G401 (cell line): ENCODE results near the gene CD3G. TPM values are rescaled to one million over a fixed set of nuclear protein-coding genes. Genes with fewer than 3 reads are reported as not detected.
"Not testable (repeated sequence)": the region's sequence is repeated elsewhere in the genome, so short reads cannot be mapped to it uniquely, and the experiment has no call there.

Experiments
- DNase-seq: peaks from one replicate; pipeline ENCODE4 v3.0.0-alpha.2; 2015; ENCODE audit warnings: low spot score
- in situ Hi-C: cut with HindIII; loops from 2 replicates; pipeline ENCODE4 v1.10.0; 2016; ENCODE audit warnings: low sequenced_read_pairs, mixed read lengths
- total RNA-seq: library from RNA; depleted of rRNA; stranded (reverse); fragments of >200 nt; shearing (Covaris generic); gene quantifications from 2 replicates; pipeline ENCODE4 v1.2.3, GENCODE V29; 2014; rRNA removed

Gene CD3G
- total RNA-seq, 1 experiment from 2014 or later: not detected

DNA sequence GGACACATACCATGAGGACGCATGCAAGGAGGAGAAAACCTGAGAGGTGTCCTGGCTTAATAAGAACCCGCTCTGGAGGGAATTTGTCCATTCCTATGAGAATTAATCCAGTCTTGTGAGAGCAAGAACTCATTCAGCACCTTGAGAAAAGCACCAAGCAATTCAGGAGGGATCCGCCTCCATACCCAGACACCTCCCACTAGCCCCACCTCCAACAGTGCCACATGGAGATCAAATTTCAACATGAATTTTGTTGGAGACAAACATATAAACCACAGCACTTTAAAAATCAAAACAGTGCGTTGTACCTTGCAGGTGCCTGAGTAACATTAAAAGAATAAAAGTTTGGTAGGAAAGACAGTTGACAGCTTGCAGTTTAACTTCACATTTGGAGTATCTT is 26.6 kb downstream of the CD3G start:
- in situ Hi-C loops: no loop called here

DNA sequence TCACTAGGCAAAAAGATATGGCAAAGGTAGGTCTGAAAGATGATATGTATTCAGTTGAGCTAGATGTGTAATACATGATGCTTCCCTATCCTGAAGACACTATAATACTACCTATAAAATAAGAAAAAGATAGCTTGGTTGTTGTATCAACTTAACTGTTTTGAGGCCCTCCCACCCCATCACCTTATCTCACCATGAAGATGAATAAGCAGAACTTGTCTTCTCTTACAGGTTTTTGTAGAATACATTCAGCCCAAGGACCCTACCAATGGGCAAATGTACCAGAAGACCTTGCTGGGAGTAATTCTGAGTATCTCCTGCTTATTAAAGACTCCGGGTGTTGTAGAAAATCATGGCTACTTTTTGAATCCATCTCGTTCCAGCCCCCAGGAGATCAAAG is 29.1 kb downstream of the CD3G start:
- no peak for DNase-seq
- in situ Hi-C loops: no loop called here

More for the DNA sequence above, 26.6 kb downstream of the CD3G start:
- no peak for DNase-seq

DNA sequence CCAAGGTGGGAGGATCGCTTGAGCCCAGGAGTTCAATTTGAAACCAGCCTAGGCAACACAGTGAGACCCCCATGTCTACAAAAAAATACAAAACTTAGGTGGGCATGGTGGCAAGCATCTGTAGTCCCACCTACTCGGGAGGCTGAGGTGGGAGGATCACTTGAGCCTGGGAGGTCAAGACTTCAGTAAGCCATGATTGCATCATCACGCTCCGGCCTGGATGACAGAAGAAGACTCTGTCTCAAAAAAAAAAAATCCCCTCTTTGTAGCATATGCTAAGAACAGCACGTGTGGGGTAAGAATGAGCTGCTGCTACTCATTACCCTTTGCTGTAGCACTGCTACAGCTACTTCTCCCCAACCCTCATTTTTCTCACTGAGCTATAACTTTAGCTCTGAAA is 29.7 kb downstream of the CD3G start:
- no peak for DNase-seq
- in situ Hi-C loops: no loop called here

DNA sequence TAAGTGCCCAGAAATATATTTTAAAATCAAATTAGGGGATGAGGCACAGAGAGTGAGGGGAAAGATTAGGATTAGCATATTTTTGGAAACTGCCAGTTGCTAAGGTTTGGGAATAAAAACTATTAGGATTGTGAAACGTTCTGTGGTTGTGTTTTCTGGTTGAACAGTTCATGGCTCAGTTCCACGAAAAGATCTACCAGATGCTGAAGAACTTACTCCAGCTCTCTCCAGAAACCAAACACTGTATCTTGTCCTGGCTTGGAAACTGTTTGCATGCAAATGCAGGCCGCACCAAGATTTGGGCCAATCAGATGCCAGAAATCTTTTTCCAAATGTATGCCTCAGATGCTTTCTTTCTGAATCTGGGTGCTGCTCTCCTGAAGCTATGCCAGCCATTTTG is 30.6 kb downstream of the CD3G start:
- DNase-seq: no peak
- in situ Hi-C loops: no loop called here

DNA sequence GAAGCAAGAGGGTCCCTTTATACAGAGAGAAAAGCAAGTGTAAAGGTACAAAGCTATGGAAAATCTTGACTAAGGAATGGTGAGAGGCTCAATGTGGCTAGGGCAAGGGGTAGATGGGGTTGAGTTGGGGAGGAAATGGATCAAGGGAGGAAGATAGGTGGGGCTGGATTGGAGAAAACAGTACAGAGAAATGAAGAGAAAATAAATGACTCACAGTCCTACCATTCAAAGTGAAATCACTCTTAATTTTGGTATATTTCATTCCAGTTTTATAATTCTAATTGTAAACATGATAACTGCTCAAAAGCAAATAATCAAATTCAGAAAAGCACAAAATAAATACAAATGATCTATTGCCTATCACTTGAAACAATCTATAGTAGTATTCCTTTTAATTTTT is 31.8 kb downstream of the CD3G start:
- in situ Hi-C loops: no loop called here
- no peak for DNase-seq

DNA sequence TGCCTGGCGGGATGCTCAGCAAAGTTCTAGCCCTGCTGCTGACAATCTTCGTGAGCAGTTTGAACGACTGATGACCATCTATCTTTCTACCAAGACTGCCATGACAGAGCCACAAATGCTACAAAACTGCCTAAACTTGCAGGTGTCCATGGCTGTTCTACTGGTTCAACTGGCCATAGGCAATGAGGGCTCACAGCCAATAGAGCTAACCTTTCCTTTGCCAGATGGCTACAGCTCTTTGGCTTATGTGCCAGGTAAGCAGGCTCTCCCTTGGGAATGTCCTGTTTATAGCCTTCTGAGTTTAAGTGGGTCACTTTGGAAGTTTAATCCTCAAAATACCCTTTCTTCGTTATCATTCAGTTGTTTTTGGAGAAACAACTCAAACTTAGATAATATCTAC is 35.4 kb downstream of the CD3G start:
- peak; percentile 89 for DNase-seq
- in situ Hi-C loops: no loop called here

DNA sequence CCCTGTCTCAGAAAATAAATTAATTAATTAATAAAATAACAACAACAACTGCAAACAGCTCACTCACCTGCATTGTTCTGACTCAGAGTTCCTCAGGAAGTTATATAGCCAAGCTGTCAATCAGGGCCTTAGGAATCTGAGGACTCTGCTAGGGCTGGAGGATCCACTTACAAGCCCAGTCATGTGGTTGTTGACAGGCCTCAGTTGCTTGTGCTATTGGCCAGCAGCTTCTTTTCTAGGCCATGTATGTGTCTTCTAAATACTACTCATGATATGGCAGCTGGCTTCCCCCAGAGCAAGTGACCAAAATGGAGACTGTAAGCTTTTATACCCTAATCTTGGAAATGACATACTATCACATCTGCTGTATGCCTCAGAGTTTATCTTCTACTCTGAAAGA is 36.4 kb downstream of the CD3G start:
- in situ Hi-C loops: no loop called here
- DNase-seq: no peak

DNA sequence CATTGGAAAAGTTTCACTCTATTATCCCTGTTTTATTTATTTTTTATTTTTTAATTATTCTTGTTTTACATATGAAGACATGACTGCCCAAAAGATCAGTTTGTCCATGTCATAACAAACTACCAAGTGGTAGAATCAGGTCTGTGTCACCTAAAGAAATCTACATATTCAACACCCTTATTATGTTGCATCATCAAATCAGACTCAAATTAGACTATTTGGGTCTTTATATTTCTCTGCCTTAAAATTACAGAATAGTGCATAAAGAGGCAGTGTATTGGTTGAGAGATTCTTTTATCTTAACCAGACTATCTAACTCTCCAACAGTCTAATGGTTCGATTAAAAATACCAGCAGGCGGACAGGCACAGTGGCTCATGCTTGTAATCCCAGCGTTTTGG is 38.8 kb downstream of the CD3G start:
- no peak for DNase-seq
- in situ Hi-C loops: no loop called here

DNA sequence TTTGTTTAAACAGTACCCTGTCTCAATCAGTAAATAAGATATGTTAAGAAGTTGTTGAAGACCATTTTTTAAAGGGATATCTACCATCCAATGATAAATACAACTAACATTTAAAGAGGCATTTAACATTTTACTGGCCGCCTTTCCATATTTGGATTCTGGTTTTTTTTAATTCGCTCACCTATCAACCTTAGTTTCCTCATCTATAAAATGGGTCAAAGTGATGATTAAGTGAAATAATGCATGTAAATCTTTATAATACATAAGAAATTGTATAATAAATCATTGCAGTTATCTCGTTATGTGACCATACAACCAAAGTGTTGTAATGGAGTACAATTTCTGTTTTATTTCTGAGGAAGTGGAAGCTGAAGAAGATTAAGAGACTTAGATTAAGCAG is 39.5 kb downstream of the CD3G start:
- in situ Hi-C loops: no loop called here
- DNase-seq: no peak

DNA sequence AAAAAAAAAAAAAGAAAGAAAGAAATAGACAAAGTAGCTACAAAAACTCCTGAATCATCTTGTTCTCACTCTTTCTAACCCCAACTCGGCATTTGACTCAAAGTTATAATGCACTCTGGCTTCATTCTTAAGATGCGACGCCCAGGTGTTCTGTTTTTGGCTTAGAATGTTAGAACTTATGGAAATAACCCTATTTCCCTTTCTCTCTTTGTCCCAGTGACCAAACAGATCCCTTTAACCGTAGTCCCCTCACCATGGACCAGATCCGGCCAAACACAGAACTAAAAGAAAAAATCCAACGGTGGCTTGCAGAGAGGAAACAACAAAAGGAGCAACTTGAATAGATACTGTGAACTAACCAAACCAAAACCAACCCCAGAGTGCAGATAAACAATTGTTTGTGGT is 52.0 kb downstream of the CD3G start:
- no peak for DNase-seq
- in situ Hi-C loops: no loop called here

DNA sequence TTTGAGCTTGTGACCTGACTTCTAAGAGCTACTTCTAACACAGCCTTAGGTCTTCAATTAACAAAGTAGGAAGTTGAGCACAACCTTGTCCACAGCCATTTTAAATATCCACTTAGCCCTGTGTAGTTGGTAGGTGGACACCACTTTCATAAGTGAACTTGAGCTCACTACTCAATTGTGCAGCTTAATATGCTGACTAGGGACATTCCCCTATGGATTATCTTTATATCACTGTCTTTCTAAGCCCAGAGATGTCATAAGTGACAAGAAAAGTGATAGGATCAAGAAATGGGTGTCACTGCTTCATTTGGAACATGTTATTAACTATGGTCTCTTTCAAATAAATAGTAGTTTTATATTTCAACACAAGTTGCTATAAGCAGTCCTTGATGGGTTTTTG is 53.3 kb downstream of the CD3G start:
- in situ Hi-C loops: no loop called here
- no peak for DNase-seq

DNA sequence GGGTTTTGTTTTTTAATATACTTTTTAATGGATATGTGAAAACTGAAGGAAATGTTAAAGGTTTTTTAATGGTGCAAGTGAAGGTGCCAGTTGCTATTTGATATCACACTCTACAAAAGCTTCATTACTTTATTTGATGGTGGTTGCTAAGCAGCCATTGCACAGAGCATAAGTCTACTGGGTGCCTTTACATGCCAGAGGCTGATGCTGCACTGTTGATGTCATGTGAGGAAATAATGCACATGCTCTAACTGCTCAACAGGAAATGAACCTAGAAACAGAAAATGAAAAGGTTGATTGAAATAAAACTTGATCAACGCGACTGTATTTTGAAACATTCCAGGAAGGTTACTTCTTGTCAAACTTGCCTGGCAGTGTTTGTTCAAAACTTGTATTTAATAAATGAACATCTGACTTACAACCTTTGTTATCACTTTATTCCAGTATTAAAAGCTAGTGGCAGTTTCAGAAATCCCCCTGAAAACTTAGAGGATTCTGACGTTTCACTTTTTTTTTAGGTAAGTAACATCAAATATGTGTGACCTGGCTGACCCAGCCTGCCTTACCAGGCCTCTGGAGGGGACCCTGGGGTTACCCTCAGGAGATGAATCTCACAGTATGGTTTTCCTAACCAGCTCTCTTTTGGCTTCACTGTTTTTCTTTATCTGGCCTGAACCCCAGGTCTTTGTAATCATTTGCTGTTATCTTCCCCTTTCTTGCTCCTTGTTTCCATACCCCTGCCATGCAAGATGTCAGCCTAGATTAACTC is 54.8 kb downstream of the CD3G start:
- in situ Hi-C loops: no loop called here
- DNase-seq: no peak

DNA sequence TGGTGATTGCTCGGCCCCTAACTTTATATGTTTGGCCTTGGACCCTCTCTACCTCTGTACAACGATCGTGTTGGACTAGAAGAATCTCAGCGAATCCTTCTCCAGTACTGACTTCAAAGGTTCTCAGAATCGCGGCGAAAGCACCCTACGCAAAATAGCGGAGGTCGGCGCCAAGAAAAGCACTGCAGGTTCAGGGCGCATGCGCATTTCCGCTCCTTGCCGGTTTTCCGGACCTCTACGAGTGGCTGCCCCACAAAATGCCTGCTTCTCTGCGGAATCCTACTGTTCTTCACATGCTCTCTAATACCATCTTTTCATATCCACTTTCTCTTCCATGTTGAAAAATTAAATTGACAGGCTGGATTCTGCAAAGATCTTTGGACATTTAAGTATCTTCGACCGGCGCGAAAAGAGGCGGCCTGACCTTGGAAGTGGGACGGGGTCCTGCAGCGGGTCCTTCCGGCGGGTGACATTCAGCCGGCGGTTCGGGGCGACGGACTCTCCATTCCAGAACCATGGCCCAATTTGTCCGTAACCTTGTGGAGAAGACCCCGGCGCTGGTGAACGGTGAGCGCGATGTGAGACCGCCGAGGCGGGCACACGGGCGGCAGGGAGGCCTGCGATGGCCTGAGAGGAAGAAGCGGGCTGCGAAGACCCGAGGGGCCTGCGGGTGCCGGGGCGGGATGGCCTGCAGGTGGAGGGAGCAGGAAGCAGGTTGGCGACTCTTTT is 57.2 kb downstream of the CD3G start, which contains the start of gene ATP5MG:
Gene ATP5MG, plus strand, starts transcription at position 456 of the 729 bp plus-strand sequence. Its CDS starts 60 bp downstream, at position 516.
- in situ Hi-C loops: no loop called here
- peak; percentile 93 for DNase-seq

DNA sequence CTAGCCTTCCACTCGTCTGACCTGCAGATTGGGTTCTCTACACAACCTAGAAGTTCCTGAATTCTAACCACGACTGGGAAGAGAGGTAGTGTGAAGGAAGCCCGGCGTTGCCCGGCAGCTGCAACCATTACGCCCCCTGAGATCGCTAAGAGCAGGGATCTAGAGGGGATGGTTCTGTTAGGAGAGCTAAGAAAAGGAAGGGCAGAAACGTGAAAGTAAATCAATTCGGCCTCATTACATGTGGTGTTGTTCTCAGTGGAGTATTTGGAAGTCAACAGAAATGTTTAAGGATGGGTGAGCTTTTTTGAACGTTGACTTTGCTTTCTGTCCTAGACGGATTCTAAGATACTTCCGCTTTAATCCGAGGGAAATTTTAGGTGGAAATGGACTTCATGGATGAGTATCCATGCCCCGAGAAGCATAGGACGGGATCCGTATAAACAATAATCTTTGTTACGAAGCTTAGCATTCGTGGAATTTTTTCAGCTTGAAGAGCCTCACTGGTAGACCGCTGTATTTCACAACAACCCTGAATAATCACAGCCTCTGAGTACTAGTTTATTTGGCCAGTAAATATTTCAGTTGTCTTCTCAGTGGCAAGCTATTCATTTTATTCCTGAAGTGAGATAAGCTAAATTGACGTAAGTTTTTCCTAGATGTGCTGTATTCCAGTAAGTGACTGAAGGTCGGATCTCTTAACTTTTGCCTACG is 57.9 kb downstream of the CD3G start:
- in situ Hi-C loops: no loop called here
- DNase-seq: no peak

DNA sequence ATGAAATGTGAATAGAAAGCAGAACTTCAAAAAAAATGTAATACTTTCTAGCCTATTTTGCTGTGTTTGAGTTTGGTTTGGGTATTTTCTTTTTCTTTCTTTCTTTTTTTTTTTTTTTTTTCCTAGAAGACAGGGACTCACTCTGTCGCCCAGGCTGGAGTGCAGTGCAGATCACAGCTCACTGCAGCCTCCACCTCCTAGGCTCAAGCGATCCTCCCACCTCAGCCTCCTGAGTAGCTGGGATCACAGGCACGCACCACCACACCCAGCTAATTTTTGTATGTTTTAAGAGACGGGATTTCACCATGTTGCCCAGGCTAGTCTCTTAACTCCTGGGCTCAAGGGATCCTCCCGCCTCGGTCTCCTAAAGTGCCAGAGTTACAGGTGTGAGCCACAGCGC is 58.5 kb downstream of the CD3G start:
- DNase-seq, in situ Hi-C loops: not testable (repeated sequence)

Other genes starting within 250 kb of the CD3G start
- not detected in 2 replicates for gene SCN4B, start 191.5 kb upstream of the CD3G start, total RNA-seq
- 0.10 TPM in 1 of 2 replicates, not detected in the other for gene SCN2B, start 167.7 kb upstream of the CD3G start, total RNA-seq
- not detected in 2 replicates for gene JAML, start 119.3 kb upstream of the CD3G start, total RNA-seq
- gene MPZL3, start 92.0 kb upstream of the CD3G start, total RNA-seq: not detected in 2 replicates
- gene MPZL2, start 80.0 kb upstream of the CD3G start, total RNA-seq: not detected in 2 replicates
- gene CD3E, start 39.6 kb upstream of the CD3G start, total RNA-seq: not detected in 2 replicates
- gene CD3D, start 1.6 kb upstream of the CD3G start, total RNA-seq: not detected in 2 replicates
- gene UBE4A, start 15.3 kb downstream of the CD3G start, total RNA-seq: 24.3 and 35.0 TPM in 2 replicates
- gene ATP5MG, start 57.3 kb downstream of the CD3G start, total RNA-seq: 146 and 244 TPM in 2 replicates
- 6.6 and 20.5 TPM in 2 replicates for gene KMT2A, start 92.1 kb downstream of the CD3G start, total RNA-seq
- gene TTC36, start 183.1 kb downstream of the CD3G start, total RNA-seq: 3.3 TPM in 1 of 2 replicates, not detected in the other
- gene TMEM25, start 186.8 kb downstream of the CD3G start, total RNA-seq: 22.0 and 23.1 TPM in 2 replicates
- 8.5 and 8.7 TPM in 2 replicates for gene IFT46, start 221.6 kb downstream of the CD3G start, total RNA-seq
- gene ARCN1, start 228.1 kb downstream of the CD3G start, total RNA-seq: 88.3 and 91.9 TPM in 2 replicates